ENCODE measurements around the gene RNF8. TPM values are rescaled to one million over a fixed set of nuclear protein-coding genes. Genes with fewer than 3 reads are reported as not detected.
"Not testable (repeated sequence)": the region's sequence is repeated elsewhere in the genome, so short reads cannot be mapped to it uniquely, and the experiment has no call there.

Gene RNF8
- total RNA-seq, 1 donor from 2014 or later = 13.1 TPM

DNA sequence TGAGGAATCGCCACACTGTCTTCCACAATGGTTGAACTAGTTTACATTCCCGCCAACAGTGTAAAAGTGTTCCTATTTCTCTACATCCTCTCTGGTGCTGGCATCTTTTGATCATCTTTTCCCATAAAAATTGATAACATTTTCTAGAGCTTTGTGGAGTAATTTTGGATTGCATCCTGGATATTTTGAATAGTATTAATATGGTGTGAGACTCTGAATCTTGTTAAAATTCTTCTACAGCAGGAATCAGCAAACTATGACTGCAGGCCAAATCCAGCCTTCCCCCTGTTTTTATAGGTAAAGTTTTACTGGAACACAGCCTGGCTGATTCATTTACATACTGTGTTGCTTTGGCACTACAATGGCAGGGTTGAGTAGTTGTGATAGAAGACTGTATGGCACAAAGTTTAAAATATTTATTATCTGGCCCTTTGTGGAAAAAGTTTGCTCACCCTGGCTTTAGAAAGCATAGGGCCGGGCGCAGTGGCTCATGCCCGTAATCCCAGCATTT lies 15.0 kb upstream of the RNF8 start:
- intact Hi-C loops (cut with DNase I) = no loop called here

DNA sequence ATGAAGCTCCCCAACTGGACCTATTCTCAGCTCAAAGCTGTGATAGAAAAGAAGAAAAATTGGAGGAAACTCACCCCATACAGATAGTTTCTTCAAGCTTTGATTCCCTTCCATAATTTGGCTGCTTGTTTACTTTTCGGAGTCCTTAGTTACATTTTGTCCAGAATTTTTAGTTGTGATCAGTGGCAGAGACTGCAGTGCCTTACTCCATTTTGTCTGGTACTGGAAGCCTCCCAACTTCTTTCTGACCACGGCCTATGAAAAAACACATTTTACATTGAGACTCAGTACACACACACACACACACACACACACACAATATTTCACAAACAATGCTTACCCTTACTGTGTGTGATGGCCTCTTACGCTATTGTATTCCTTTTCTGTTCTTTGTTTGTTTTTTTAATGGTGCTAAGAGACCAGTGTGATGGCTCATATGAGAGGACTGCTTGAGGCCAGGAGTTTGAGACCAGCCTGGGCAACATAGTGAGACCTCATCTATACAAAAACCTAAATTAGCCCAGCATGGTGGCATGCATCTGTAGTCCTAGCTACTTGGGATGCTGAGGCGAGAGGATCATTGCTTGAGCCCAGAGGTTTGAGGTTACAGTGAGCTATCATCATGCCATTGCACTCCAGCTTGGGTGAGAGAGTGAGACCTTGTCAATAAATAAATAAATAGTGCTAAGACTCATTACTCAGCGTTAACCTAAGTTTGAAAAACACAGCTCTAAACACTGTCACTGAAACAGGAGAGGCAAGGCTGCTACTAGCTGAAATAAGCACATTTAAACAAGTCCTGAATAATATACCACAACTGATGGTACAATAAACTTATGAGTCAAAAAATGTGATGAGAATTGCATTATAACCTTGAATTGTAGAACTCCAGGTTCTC lies 13.8 kb upstream of the RNF8 start:
- ATAC-seq (no peak), DNase-seq (no peak)
- H3K36me3 ChIP-seq = no peaks in the 10 kb centered on the region
- no peak overlapping the region for H3K4me3 ChIP-seq
- H3K27me3 ChIP-seq (ENCODE audit: low read depth) = no peaks in the 10 kb centered on the region
- H3K9me3 ChIP-seq = no peaks in the 10 kb centered on the region
- no peak overlapping the region for H3K27ac ChIP-seq
- TF ChIP-seq, protein P1, sequence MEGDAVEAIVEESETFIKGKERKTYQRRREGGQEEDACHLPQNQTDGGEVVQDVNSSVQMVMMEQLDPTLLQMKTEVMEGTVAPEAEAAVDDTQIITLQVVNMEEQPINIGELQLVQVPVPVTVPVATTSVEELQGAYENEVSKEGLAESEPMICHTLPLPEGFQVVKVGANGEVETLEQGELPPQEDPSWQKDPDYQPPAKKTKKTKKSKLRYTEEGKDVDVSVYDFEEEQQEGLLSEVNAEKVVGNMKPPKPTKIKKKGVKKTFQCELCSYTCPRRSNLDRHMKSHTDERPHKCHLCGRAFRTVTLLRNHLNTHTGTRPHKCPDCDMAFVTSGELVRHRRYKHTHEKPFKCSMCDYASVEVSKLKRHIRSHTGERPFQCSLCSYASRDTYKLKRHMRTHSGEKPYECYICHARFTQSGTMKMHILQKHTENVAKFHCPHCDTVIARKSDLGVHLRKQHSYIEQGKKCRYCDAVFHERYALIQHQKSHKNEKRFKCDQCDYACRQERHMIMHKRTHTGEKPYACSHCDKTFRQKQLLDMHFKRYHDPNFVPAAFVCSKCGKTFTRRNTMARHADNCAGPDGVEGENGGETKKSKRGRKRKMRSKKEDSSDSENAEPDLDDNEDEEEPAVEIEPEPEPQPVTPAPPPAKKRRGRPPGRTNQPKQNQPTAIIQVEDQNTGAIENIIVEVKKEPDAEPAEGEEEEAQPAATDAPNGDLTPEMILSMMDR (IDR thresholded peaks at IDR 0.05) = no peak
- H3K4me1 ChIP-seq = no peaks in the 10 kb centered on the region
- intact Hi-C loops (cut with DNase I) = no loop called here

More for the DNA sequence above, 15.0 kb upstream of the RNF8 start:
- Histone ChIP-seq H3K4me1 (no peaks in the 10 kb centered on the region), H3K4me3 (no peak overlapping the region), H3K9me3 (no peaks in the 10 kb centered on the region), H3K36me3 (no peaks in the 10 kb centered on the region), H3K27ac (no peak overlapping the region), H3K27me3 (ENCODE audit: low read depth) (no peaks in the 10 kb centered on the region)
- TF ChIP-seq, protein P1 (IDR thresholded peaks at IDR 0.05) = no peak
- DNase-seq = no peak
- no peak for ATAC-seq

DNA sequence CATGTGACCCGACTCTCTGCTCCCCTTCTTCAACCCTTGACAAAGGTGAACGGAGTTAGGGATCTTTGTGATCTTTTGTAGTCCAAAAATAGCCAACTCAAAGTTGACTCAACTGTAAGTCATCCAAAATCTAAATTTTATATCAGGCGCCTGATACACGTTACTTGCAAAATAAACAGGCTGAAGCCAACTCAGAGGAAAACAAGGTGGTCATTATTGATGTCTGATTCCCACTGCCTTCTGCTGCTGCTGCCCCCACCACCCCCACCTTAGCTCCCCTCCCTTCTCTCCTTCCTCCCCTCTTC lies 13.2 kb upstream of the RNF8 start:
- DNase-seq = no peak
- intact Hi-C loops (cut with DNase I) = no loop called here
- H3K36me3 ChIP-seq = no peaks in the 10 kb centered on the region
- no peaks in the 10 kb centered on the region for H3K27me3 ChIP-seq (ENCODE audit: low read depth)
- no peaks in the 10 kb centered on the region for H3K9me3 ChIP-seq
- H3K27ac ChIP-seq = no peak overlapping the region
- H3K4me3 ChIP-seq = no peak overlapping the region
- TF ChIP-seq, protein P1 (IDR thresholded peaks at IDR 0.05) = no peak
- H3K4me1 ChIP-seq = no peaks in the 10 kb centered on the region
- no peak for ATAC-seq

DNA sequence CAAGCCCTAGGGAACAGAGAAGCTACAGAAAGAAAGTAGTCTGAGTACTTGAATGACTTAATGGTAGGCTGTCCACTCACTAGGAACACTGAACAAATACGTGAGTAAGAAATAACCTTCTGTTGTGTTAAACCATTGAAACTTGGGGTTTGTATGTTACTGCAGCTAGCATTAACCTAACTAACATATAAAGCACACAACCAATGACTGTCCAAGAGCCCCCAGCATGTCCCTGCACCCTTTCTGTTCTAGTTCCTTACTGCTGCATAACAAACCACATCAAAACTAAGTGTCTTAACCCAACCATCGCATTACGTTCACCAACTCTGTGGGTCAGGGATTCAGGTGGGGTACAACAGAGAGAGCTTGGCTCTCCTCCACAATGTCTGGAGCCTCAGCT lies 10.5 kb upstream of the RNF8 start:
- no peaks in the 10 kb centered on the region for H3K4me1 ChIP-seq
- ATAC-seq = no peak
- TF ChIP-seq, protein P1 (IDR thresholded peaks at IDR 0.05) = no peak
- intact Hi-C loops (cut with DNase I) = no loop called here
- no peak for DNase-seq
- H3K27me3 ChIP-seq (ENCODE audit: low read depth) = no peaks in the 10 kb centered on the region
- H3K9me3 ChIP-seq = no peaks in the 10 kb centered on the region
- no peak overlapping the region for H3K4me3 ChIP-seq
- no peak overlapping the region for H3K27ac ChIP-seq
- no peaks in the 10 kb centered on the region for H3K36me3 ChIP-seq

DNA sequence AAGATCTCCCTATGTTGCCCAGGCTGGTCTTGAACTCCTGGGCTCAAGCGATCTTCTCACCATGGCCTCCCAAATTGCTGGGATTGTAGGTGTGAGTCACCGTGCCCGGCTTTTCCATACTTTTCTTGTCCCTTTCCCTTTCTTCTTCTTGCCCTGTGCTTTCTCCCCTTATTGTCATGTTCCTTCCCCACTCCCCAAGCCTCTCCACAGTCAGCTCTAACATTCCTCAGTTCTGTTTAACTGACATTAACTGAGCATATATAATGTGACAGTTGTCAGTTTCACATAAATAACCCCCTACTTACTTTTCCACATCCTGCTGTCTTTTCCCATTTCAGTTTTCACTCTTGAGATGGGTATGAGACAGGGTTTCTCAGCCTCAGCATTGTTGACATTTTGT lies 9.5 kb upstream of the RNF8 start:
- H3K9me3 ChIP-seq = no peaks in the 10 kb centered on the region
- H3K4me1 ChIP-seq = no peaks in the 10 kb centered on the region
- DNase-seq (no peak), ATAC-seq (no peak)
- H3K27ac ChIP-seq = no peak overlapping the region
- H3K36me3 ChIP-seq = no peaks in the 10 kb centered on the region
- H3K27me3 ChIP-seq (ENCODE audit: low read depth) = no peaks in the 10 kb centered on the region
- H3K4me3 ChIP-seq = no peak overlapping the region
- TF ChIP-seq, protein P1 (IDR thresholded peaks at IDR 0.05) = no peak
- intact Hi-C loops (cut with DNase I) = no loop called here

DNA sequence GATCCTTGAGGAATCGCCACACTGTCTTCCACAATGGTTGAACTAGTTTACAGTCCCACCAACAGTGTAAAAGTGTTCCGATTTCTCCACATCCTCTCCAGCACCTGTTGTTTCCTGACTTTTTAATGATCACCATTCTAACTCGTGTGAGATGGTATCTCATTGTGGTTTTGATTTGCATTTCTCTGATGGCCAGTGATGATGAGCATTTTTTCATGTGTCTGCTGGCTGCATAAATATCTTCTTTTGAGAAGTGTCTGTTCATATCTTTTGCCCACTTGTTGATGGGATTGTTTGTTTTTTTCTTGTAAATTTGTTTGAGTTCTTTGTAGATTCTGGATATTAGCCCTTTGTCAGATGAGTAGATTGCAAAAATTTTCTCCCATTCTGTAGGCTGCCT lies 8.0 kb upstream of the RNF8 start:
- not testable (repeated sequence) for ATAC-seq

More for the DNA sequence above, 8.0 kb upstream of the RNF8 start:
- H3K9me3 ChIP-seq; H3K27me3 ChIP-seq (ENCODE audit: low read depth); H3K4me1 ChIP-seq; H3K4me3 ChIP-seq; H3K27ac ChIP-seq; intact Hi-C loops (cut with DNase I); DNase-seq; H3K36me3 ChIP-seq: not testable (repeated sequence)

Data from lower lobe of right lung (tissue), 2 donors.